Stimulated activated CD8-positive, alpha-beta memory T cell treated with anti-CD3 and anti-CD28 coated beads, Interleukin-15, amount 100 ng/mL, for 1 hour (primary cell): ENCODE measurements around the gene CCT7.

ENCODE experiments used
- DNase-seq: peaks from one replicate; pipeline ENCODE4 v3.0.0-alpha.2; 2020; ENCODE audit warnings: low read depth

Gene CCT7

GRCh38 chr2:73225513-73226360 is 8.4 kb upstream of the CCT7 start:
- DNase-seq, result no peak

DNA sequence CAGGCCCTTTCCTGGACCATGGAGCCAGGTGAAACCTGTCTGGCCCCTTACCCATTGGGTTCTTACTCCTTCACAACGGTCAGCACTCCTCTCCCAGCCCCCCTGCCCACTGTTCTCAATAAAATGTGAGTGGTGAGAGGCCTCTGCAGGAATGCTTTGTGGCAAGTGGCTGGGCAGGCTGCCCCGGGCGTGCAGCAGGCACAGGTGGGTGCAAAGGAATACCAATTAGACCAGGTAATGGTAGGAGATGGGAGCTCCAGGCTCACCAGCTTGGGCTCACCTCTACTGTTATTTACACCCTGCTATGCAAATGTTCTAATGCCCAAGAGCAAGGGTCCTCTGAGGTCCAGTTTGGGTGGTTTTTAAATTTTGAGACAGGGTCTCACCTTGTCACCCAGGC is 7.0 kb upstream of the CCT7 start:
- no peak for DNase-seq

GRCh38 chr2:73228631-73229030 is 5.5 kb upstream of the CCT7 start:
- no peak for DNase-seq

- DNase-seq, result no peak
These were observed 1.5 kb upstream of the CCT7 start for GRCh38 chr2:73232403-73233153.

- DNase-seq, result peak; percentile 87
These were observed 765 bp upstream of the CCT7 start, which contains the start of gene PRADC1 for GRCh38 chr2:73233154-73233931. PRADC1 (minus strand) TSS chr2:73233239; CDS start chr2:73233160, 79 bp downstream.

DNA sequence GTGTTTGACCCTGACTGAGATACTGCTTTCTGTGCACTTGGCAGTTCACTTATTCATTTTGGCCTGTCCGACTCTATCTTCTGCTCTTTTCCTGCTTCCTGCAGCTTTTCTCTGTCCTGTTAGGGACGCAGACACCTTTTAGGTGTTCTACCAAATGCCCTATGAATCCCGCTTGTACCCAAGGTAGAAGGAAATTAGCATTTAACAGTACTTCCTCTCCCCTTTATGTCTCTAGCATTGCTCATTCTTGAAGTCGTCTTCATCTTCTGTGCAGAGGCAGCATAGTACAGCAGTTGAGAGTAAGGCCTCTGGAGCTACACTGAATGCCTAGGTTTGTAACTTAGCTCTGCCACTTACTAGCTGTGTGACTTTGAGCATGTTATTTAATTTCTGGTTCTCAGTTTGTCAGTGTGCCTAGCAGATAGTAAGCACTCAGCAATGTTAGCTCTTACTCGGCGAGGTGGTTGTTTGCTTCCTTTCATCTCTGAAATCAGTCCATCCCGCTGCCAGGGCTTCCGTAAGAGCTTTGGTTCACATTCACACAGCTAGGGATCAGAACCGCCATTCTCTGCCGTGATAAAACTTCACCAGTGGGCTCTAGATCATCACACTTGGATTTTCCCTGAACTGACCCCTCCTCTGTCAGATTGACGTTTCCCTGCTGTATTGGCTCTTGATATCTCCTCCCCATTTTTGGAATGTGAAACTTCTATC is 1.4 kb downstream of the CCT7 start:
- DNase-seq, result no peak

DNA sequence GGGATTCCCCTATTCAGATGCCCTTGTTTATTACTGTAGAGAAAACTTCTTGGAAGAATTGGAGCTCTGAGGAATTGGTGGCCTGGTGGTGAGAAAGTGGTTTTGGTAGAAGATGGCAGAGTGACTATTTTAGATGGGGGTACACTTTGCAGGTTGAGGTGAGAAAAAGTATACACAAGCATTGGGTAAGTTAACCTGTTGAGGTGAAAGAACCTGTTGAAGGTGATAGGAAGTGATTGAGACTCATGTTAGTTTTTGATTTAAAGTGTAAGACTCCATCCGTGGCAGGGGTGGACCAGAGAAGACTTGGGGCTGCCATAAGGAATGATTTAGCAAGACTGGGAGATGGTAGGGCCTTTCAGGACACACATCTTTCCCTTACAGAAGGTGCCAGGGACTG is 3.1 kb downstream of the CCT7 start:
- no peak for DNase-seq

- no peak for DNase-seq
These were observed 4.0 kb downstream of the CCT7 start for GRCh38 chr2:73238149-73238548.

GRCh38 chr2:73238976-73239375 is 4.9 kb downstream of the CCT7 start:
- DNase-seq, result no peak

GRCh38 chr2:73239776-73240175 is 5.7 kb downstream of the CCT7 start:
- DNase-seq, result no peak

GRCh38 chr2:73243884-73244570 is 9.9 kb downstream of the CCT7 start:
- DNase-seq, result no peak

- DNase-seq, result no peak
These were observed 10.5 kb downstream of the CCT7 start for GRCh38 chr2:73244580-73244979.

DNA sequence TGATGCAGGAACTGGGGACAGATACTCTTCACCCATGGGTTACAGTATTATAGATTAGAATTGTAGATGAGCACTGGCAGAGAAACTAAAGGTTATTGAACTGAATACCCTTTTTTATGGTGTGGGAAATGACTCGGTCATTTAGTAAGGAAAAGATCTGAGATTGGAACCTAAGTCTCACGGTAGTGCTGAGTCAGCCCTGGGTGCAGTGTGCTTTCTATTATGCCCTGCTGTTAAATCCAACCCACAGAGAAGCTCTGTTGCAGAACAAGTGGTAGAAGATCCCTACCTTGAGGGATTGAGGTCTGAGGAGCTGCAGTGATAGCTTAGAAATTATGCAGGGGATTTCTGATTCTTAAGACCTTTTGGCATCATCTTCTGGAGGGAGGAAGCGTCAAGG is 12.7 kb downstream of the CCT7 start:
- DNase-seq, result no peak

GRCh38 chr2:73249636-73250035 is 15.5 kb downstream of the CCT7 start:
- no peak for DNase-seq

DNA sequence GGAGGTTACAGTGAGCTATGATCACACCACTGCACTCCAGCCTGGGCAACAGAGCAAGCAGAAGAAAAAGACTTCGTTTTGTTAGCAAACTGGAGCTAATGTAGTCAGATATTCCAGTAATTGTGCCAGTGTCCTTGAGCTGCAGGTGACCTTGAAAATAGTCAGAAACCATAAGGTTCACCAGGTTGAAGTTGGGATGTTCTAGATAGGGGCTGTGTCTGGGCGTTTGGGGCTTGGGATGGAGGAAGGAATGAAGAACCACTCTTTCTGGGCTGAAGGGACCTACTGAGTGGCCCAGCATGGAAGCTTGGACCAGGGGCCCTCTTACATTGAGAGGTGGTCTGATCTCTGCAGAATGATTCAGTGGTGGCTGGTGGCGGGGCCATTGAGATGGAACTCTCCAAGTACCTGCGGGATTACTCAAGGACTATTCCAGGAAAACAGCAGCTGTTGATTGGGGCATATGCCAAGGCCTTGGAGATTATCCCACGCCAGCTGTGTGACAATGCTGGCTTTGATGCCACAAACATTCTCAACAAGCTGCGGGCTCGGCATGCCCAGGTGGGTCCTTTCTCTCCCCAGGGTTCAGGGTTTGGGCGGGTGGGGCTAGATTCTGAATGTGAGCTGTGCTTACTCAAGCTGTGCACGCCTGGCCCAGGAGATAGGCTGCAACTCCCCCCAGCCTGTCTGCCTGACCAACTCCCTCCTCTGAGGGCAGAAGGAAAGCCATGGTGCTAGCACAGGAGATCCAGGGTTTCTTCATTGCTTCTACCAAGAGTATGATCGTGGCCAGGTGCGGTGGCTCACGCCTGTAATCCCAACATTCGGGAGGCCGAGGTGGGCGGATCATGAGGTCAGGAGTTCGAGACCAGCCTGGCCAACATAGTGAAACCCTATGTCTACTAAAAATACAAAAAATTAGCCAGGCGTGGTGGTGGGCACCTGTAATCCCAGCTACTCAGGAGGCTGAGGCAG is 17.1 kb downstream of the CCT7 start:
- DNase-seq, result no peak

DNA sequence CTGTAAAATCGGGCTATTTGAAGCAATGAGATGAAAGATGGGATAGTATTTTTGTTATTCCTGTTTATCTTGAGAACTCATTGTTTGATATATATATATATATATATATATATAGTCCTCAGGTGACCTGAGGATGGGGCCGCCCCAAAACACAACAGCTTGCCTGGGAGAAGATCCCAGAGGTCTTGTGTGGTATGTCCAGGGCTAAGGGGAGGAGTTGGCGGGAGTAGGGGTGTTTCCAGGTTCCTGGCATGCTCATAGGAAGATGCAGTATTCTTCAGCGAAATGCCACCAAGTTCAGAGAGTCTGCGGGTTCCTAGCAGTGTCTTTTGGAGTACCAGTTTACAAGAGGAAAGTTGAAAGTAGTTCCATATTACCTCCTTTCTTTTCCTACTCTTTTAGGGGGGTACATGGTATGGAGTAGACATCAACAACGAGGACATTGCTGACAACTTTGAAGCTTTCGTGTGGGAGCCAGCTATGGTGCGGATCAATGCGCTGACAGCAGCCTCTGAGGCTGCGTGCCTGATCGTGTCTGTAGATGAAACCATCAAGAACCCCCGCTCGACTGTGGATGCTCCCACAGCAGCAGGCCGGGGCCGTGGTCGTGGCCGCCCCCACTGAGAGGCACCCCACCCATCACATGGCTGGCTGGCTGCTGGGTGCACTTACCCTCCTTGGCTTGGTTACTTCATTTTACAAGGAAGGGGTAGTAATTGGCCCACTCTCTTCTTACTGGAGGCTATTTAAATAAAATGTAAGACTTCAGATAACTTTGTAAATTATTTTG is 18.3 kb downstream of the CCT7 start:
- no peak for DNase-seq

DNA sequence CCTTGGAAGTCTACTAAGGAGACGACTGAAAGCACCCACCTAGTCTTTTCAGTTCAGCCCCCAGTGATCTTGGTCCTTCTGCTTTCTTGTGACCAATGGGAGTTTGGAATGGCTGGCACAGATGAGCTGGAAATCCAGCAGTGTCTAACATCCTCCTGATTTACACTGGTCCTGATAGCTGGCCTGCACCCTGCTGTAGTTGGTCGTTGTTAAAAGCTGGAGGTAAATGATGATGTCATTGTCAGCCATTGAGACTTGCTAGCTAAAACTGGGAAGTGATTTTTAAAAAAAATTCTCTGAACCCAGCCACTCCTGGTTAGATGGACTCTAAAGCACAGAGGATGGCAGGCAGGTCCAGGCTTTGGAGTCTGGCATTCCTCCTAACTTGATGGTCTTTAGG is 19.3 kb downstream of the CCT7 start:
- no peak for DNase-seq

GRCh38 chr2:73253901-73254300 is 19.8 kb downstream of the CCT7 start:
- no peak for DNase-seq

GRCh38 chr2:73254343-73255006 is 20.4 kb downstream of the CCT7 start:
- DNase-seq, result no peak
